Pons (tissue), 1 donor: Measurements from ENCODE around the gene NECTIN3.
A peak's percentile ranks its signal among the peaks of the same experiment; 100 is the strongest.

Source experiments
- DNase-seq: peaks from one replicate; pipeline ENCODE4 v3.0.0-alpha.2; 2016; ENCODE audit warnings: low spot score

NECTIN3 gene

GRCh38 chr3:111071257-111072030 lies at the start of gene NECTIN3:
TSS of gene NECTIN3 (plus strand) at chr3:111071816. CDS start at chr3:111072018, 202 bp downstream.
- peak; percentile 91 for DNase-seq

GRCh38 chr3:111027868-111028267 lies 43.7 kb upstream of the NECTIN3 start:
- no peak for DNase-seq

- no peak for DNase-seq
Observed at GRCh38 chr3:111031538-111031937, 40.1 kb upstream of the NECTIN3 start.

GRCh38 chr3:111032677-111033076 lies 38.9 kb upstream of the NECTIN3 start:
- no peak for DNase-seq

GRCh38 chr3:111033470-111034050 lies 38.1 kb upstream of the NECTIN3 start:
- no peak for DNase-seq

- DNase-seq = no peak
Observed at GRCh38 chr3:111035316-111035715, 36.3 kb upstream of the NECTIN3 start.

GRCh38 chr3:111035902-111036301 lies 35.7 kb upstream of the NECTIN3 start:
- no peak for DNase-seq

GRCh38 chr3:111040959-111041358 lies 30.7 kb upstream of the NECTIN3 start:
- no peak for DNase-seq

GRCh38 chr3:111045564-111045963 lies 26.1 kb upstream of the NECTIN3 start:
- no peak for DNase-seq

GRCh38 chr3:111047042-111047441 lies 24.6 kb upstream of the NECTIN3 start:
- no peak for DNase-seq

GRCh38 chr3:111047812-111048435 lies 23.7 kb upstream of the NECTIN3 start:
- DNase-seq = no peak

GRCh38 chr3:111051354-111051753 lies 20.3 kb upstream of the NECTIN3 start:
- no peak for DNase-seq

- no peak for DNase-seq
Observed at GRCh38 chr3:111068574-111068973, 3.0 kb upstream of the NECTIN3 start.

- peak; percentile 48 for DNase-seq
Observed at GRCh38 chr3:111069974-111070771, 1.4 kb upstream of the NECTIN3 start.

GRCh38 chr3:111070772-111071256 lies 802 bp upstream of the NECTIN3 start:
- DNase-seq = no peak

- no peak for DNase-seq
Observed at GRCh38 chr3:111072031-111072921, 660 bp downstream of the NECTIN3 start.

- DNase-seq = no peak
Observed at GRCh38 chr3:111073218-111073617, 1.6 kb downstream of the NECTIN3 start.

- DNase-seq = no peak
Observed at GRCh38 chr3:111076732-111077131, 5.1 kb downstream of the NECTIN3 start.

GRCh38 chr3:111077369-111077768 lies 5.8 kb downstream of the NECTIN3 start:
- no peak for DNase-seq

- peak; percentile 65 for DNase-seq
Observed at GRCh38 chr3:111080413-111080812, 8.8 kb downstream of the NECTIN3 start.

GRCh38 chr3:111081008-111081545 lies 9.5 kb downstream of the NECTIN3 start:
- DNase-seq = no peak
